HL-60 (cell line): Measurements from ENCODE around the gene CCDC83.

Source experiments
- DNase-seq, 2 experiments: peaks; one replicate each; pipeline ENCODE4 v3.0.0-alpha.2; 2010 to 2020; ENCODE audit warnings: low read depth in 1 of 2, low spot score in 1 of 2
- H3K27ac ChIP-seq: fragments of 250-450 bp; sonication (Bioruptor Pico); replicated peaks from 2 replicates; pipeline ENCODE4 v1.5.1; 2020; ENCODE audit warnings: mild to moderate bottlenecking, moderate library complexity
- H3K27me3 ChIP-seq: fragments of 250-450 bp; sonication (Bioruptor Pico); 2 replicates; pipeline ENCODE4 v1.5.1; 2021; ENCODE audit warnings: mild to moderate bottlenecking, moderate library complexity; ENCODE audit not compliant: insufficient read depth, poor library complexity, severe bottlenecking
- H3K4me3 ChIP-seq: replicated peaks from 2 replicates; pipeline ENCODE4 v1.5.1; 2011; ENCODE audit warnings: mild to moderate bottlenecking, control low read depth, low read length; ENCODE audit not compliant: insufficient read depth
- GABPA ChIP-seq: IDR thresholded peaks from 2 replicates; pipeline ENCODE4 v1.6.1; 2012; ENCODE audit warnings: low read depth
- POLR2AphosphoS5 ChIP-seq: IDR thresholded peaks from 2 replicates; pipeline ENCODE4 v1.6.1; 2012; ENCODE audit warnings: low read depth
- SPI1 ChIP-seq: IDR thresholded peaks from 2 replicates; pipeline ENCODE4 v1.6.1; 2012; ENCODE audit warnings: low read depth, mild to moderate bottlenecking, borderline replicate concordance
- TF ChIP-seq, protein P1 (sequence below): IDR thresholded peaks from 2 replicates; pipeline ENCODE4 v1.6.1; 2012; ENCODE audit warnings: low read depth; ENCODE audit not compliant: insufficient replicate concordance
- TF ChIP-seq, protein P2 (sequence below): IDR thresholded peaks from one replicate; pipeline ENCODE4 v1.5.1; 2011; ENCODE audit warnings: low read length, control low read depth, inconsistent platforms; ENCODE audit not compliant: insufficient read depth

CCDC83 gene

GRCh38 chr11:85806876-85807275 lies 48.3 kb upstream of the CCDC83 start:
- Histone ChIP-seq H3K4me3 (no peak overlapping the region), H3K27ac (no peak overlapping the region), H3K27me3 (peaks cover 7% of the 10 kb centered on the region)
- no peak for TF ChIP-seq POLR2AphosphoS5
- no peak for DNase-seq

DNA sequence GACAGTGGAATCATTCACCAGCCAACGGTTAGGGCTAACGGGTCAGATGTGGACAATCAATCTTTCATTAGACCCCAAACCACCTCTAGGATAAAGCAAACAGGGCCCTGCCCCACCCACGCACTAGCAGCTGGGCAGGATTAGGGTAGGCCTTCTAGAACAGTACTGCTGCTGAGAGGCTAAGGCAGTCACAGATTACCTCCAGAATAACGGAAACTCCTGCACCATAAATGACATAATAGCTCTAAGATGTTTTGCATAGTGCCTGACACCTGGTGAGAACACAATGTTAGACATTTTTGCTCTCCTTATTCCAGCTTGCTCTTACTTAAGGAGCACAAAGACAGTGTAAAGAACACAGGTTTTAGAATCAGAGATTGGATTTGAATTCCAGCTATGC lies 46.0 kb upstream of the CCDC83 start:
- Histone ChIP-seq H3K4me3 (no peak overlapping the region), H3K27ac (no peak overlapping the region), H3K27me3 (peaks cover 7% of the 10 kb centered on the region)
- no peak for DNase-seq
- TF ChIP-seq POLR2AphosphoS5 (no peak), GABPA (no peak), SPI1 (no peak)
- TF ChIP-seq, protein P1, sequence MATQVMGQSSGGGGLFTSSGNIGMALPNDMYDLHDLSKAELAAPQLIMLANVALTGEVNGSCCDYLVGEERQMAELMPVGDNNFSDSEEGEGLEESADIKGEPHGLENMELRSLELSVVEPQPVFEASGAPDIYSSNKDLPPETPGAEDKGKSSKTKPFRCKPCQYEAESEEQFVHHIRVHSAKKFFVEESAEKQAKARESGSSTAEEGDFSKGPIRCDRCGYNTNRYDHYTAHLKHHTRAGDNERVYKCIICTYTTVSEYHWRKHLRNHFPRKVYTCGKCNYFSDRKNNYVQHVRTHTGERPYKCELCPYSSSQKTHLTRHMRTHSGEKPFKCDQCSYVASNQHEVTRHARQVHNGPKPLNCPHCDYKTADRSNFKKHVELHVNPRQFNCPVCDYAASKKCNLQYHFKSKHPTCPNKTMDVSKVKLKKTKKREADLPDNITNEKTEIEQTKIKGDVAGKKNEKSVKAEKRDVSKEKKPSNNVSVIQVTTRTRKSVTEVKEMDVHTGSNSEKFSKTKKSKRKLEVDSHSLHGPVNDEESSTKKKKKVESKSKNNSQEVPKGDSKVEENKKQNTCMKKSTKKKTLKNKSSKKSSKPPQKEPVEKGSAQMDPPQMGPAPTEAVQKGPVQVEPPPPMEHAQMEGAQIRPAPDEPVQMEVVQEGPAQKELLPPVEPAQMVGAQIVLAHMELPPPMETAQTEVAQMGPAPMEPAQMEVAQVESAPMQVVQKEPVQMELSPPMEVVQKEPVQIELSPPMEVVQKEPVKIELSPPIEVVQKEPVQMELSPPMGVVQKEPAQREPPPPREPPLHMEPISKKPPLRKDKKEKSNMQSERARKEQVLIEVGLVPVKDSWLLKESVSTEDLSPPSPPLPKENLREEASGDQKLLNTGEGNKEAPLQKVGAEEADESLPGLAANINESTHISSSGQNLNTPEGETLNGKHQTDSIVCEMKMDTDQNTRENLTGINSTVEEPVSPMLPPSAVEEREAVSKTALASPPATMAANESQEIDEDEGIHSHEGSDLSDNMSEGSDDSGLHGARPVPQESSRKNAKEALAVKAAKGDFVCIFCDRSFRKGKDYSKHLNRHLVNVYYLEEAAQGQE = no peak
- TF ChIP-seq, protein P2, sequence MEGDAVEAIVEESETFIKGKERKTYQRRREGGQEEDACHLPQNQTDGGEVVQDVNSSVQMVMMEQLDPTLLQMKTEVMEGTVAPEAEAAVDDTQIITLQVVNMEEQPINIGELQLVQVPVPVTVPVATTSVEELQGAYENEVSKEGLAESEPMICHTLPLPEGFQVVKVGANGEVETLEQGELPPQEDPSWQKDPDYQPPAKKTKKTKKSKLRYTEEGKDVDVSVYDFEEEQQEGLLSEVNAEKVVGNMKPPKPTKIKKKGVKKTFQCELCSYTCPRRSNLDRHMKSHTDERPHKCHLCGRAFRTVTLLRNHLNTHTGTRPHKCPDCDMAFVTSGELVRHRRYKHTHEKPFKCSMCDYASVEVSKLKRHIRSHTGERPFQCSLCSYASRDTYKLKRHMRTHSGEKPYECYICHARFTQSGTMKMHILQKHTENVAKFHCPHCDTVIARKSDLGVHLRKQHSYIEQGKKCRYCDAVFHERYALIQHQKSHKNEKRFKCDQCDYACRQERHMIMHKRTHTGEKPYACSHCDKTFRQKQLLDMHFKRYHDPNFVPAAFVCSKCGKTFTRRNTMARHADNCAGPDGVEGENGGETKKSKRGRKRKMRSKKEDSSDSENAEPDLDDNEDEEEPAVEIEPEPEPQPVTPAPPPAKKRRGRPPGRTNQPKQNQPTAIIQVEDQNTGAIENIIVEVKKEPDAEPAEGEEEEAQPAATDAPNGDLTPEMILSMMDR = no peak

DNA sequence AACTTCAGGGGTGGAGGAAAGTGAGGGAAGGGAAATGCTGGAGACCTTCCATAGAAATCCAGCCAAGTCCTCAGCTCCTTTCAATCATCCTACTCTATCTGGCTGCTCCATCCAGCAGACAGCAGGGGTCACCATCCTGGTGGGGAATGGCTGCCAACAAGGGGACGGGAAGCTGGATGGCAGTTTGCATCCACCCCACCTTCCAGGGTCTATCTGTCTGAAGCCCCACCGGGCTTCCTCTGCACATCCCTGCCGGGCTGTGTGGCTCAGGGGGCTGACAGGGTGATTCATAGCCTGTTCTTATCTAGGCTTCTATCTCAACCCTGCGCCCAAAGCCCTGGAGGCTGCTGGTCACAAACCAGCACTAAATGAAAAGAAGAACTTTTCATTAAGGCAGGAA lies 45.3 kb upstream of the CCDC83 start:
- no peak for DNase-seq
- no peak overlapping the region for H3K27ac ChIP-seq
- no peak for TF ChIP-seq GABPA
- peaks cover 7% of the 10 kb centered on the region for H3K27me3 ChIP-seq
- H3K4me3 ChIP-seq = no peak overlapping the region

DNA sequence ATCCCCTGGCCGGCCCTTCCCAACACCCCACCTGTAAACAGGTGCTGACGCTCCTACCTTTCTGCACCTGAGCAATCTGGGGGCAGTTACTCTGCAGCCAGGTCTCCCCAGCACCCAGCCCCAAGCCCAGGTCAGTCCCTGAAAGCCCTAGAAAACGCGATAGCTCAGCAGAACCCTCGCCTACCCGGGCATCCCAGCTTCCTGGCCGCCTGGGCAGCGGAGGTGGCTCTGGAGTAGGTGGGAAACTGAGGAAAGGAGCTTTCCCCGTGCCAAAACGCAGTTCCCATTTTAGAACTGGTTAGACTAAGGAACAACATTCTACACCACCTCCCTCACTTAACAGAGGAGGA lies 44.7 kb upstream of the CCDC83 start:
- no peak overlapping the region for H3K27ac ChIP-seq
- TF ChIP-seq POLR2AphosphoS5 = no peak
- TF ChIP-seq, protein P1 = no peak
- TF ChIP-seq, protein P2 = no peak
- TF ChIP-seq SPI1 = no peak
- TF ChIP-seq GABPA = no peak
- peaks cover 7% of the 10 kb centered on the region for H3K27me3 ChIP-seq
- peak overlapping the region; percentile 47 for H3K4me3 ChIP-seq
- DNase-seq = no peak

- Histone ChIP-seq H3K27ac (no peak within 1 kb of the TSS), H3K4me3 (peak within 1 kb of the TSS; percentile 47), H3K27me3 (peaks cover 7% of the 10 kb centered on the region)
- TF ChIP-seq, protein P2 = no peak
- TF ChIP-seq, protein P1 = no peak
- TF ChIP-seq POLR2AphosphoS5 (no peak), SPI1 (no peak), GABPA (no peak)
- peak; percentile 5 to 59 for DNase-seq
These were observed 44.1 kb upstream of the CCDC83 start, which contains the start of gene SYTL2 for GRCh38 chr11:85810871-85811611. SYTL2 (minus strand) TSS chr11:85811141; CDS start chr11:85757725, 53,416 bp downstream.
